ENCODE measurements around the gene SOS2. TPM values are rescaled to one million over a fixed set of nuclear protein-coding genes. Genes with fewer than 3 reads are reported as not detected.

SOS2 gene
- total RNA-seq, 2 experiments from 2014 or later = 18.9 to 20.1 TPM

DNA sequence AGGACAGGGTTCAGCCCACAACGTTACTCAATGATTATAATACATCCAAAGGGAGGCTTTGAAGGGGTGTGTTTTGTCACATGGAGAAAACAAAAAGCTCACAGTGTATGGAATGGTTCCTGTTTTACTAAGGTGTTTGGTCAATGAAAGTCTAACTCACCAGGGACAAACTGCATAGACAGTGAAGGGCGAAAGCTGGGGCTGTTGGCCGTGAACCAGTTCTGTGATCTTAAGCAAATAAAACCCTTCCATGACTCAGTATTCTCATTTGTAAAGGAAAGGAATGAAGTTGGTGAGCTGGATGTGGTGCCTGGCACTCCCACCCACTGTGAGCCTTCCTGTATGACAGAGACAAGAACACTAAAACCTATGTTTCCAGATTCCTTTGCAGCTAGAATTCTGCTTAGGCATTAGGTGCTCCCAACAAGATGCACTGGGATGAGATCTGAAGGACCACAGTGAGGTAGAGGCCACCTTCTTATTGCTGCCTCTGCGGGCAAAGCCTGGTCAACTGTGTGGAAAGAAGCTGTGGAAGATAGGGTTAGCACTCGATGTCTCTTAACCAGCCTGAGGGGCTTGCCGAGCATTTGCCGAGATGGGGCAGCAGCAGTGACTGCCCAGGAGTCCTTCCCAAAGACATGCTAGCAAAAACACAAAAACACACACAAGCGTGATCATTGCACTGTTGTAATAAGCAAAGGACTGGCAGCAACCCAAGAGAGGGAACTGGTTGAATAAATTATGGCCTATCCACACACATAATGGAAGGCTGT is 163.5 kb downstream of the SOS2 start:
- Mint-ChIP-seq H3K27me3 (ENCODE audit: low read depth) (no peaks in the 10 kb centered on the region), H3K9me3 (ENCODE audit: insufficient read depth) (no peaks in the 10 kb centered on the region), H3K27ac (no peak overlapping the region), H3K4me1 (ENCODE audit: low read depth) (peaks cover 59% of the 10 kb centered on the region), H3K4me3 (no peak overlapping the region), H3K36me3 (ENCODE audit: low read depth) (peaks cover 42% of the 10 kb centered on the region)
- CTCF ChIA-PET = interaction anchor here (0.8 to 2.8 kb wide), 3 partner anchors 14 to 206 kb away, joined by 3 to 10 read pairs (median 7); no protein-coding TSS in a partner anchor
- no peak for DNase-seq
- POLR2A ChIA-PET = interaction anchor here (1.1 to 5.9 kb wide), 4 partner anchors 14 to 200 kb away, joined by 3 to 45 read pairs (median 4); no protein-coding TSS in a partner anchor
- ATAC-seq = no peak

Other genes with a start within 250 kb of the SOS2 start
- gene VCPKMT, start 115.0 kb downstream of the SOS2 start, total RNA-seq = 10 to 100 TPM; 12.4 to 13.0 TPM
- gene L2HGDH, start 80.7 kb upstream of the SOS2 start, total RNA-seq = 10 to 100 TPM; 12.7 to 13.6 TPM
- 10 to 100 TPM; 14.9 to 18.6 TPM for gene DMAC2L, start 80.7 kb upstream of the SOS2 start, total RNA-seq
- 10 to 100 TPM in 1 of 2 experiments, 1 to 10 TPM in 1; 8.1 to 12.0 TPM for gene CDKL1, start 165.3 kb upstream of the SOS2 start, total RNA-seq